ENCODE results near the gene VEZF1.
A peak's percentile ranks its signal among the peaks of the same experiment; 100 is the strongest.

Gene VEZF1

GRCh38 chr17:57987581-57988300 is at the start of gene VEZF1:
Gene VEZF1 (minus strand): TSS chr17:57988254. CDS start chr17:57988111, 143 bp downstream.
- DNase-seq (peak; percentile 62), ATAC-seq (replicated peaks) (peak; percentile 75 to 80)
- Mint-ChIP-seq H3K27ac (peak within 1 kb of the TSS; percentile 95), H3K36me3 (peaks cover 4 to 16% of the 10 kb centered on the region in 2 donors), H3K27me3 (no peaks in the 10 kb centered on the region), H3K4me1 (peaks cover 34 to 70% of the 10 kb centered on the region in 2 donors), H3K4me3 (peak within 1 kb of the TSS; percentile 93 to 94), H3K9me3 (no peaks in the 10 kb centered on the region)

GRCh38 chr17:58032691-58033415 is 44.8 kb upstream of the VEZF1 start:
- H3K36me3 Mint-ChIP-seq, result peaks cover 0 to 3% of the 10 kb centered on the region in 2 donors
- ATAC-seq (replicated peaks) (no peak), DNase-seq (no peak)
- no peak overlapping the region for H3K27ac Mint-ChIP-seq
- peaks cover 0 to 2% of the 10 kb centered on the region in 2 donors for H3K9me3 Mint-ChIP-seq
- peaks cover 0 to 7% of the 10 kb centered on the region in 2 donors for H3K4me1 Mint-ChIP-seq
- H3K4me3 Mint-ChIP-seq, result no peak overlapping the region
- H3K27me3 Mint-ChIP-seq, result peaks cover 14 to 24% of the 10 kb centered on the region in 2 donors

- DNase-seq (no peak), ATAC-seq (replicated peaks) (no peak)
- H3K4me3 Mint-ChIP-seq, result no peak overlapping the region
- peaks cover 0 to 5% of the 10 kb centered on the region in 2 donors for H3K36me3 Mint-ChIP-seq
- H3K27ac Mint-ChIP-seq, result no peak overlapping the region
- peaks cover 0 to 2% of the 10 kb centered on the region in 2 donors for H3K9me3 Mint-ChIP-seq
- peaks cover 36 to 49% of the 10 kb centered on the region in 2 donors for H3K27me3 Mint-ChIP-seq
- H3K4me1 Mint-ChIP-seq, result peaks cover 0 to 7% of the 10 kb centered on the region in 2 donors
These were observed 40.5 kb upstream of the VEZF1 start for GRCh38 chr17:58028578-58028977.

- H3K9me3 Mint-ChIP-seq, result no peaks in the 10 kb centered on the region
- H3K4me1 Mint-ChIP-seq, result no peaks in the 10 kb centered on the region
- H3K4me3 Mint-ChIP-seq, result no peak overlapping the region
- H3K27ac Mint-ChIP-seq, result no peak overlapping the region
- no peak for DNase-seq
- ATAC-seq (replicated peaks), result no peak
- no peaks in the 10 kb centered on the region for H3K36me3 Mint-ChIP-seq
- H3K27me3 Mint-ChIP-seq, result peaks cover 14 to 16% of the 10 kb centered on the region in 2 donors
These were observed 32.3 kb upstream of the VEZF1 start for GRCh38 chr17:58020401-58020800.

- no peak for ATAC-seq (replicated peaks)
These were observed 31.5 kb upstream of the VEZF1 start for GRCh38 chr17:58019521-58019920.

GRCh38 chr17:58019039-58019438 is 31.0 kb upstream of the VEZF1 start:
- ATAC-seq (replicated peaks), result no peak
- H3K4me1 Mint-ChIP-seq, result no peaks in the 10 kb centered on the region
- H3K36me3 Mint-ChIP-seq, result no peaks in the 10 kb centered on the region
- no peaks in the 10 kb centered on the region for H3K9me3 Mint-ChIP-seq
- no peak overlapping the region for H3K4me3 Mint-ChIP-seq
- no peak for DNase-seq
- H3K27ac Mint-ChIP-seq, result no peak overlapping the region
- H3K27me3 Mint-ChIP-seq, result peaks cover 6 to 9% of the 10 kb centered on the region in 2 donors

More at GRCh38 chr17:58019521-58019920, 31.5 kb upstream of the VEZF1 start:
- H3K4me1 Mint-ChIP-seq, result no peaks in the 10 kb centered on the region
- no peaks in the 10 kb centered on the region for H3K36me3 Mint-ChIP-seq
- no peak overlapping the region for H3K27ac Mint-ChIP-seq
- no peaks in the 10 kb centered on the region for H3K9me3 Mint-ChIP-seq
- H3K4me3 Mint-ChIP-seq, result no peak overlapping the region
- no peak for DNase-seq
- peaks cover 6 to 9% of the 10 kb centered on the region in 2 donors for H3K27me3 Mint-ChIP-seq

- no peaks in the 10 kb centered on the region for H3K9me3 Mint-ChIP-seq
These were observed 22.2 kb upstream of the VEZF1 start for GRCh38 chr17:58010067-58010799.

GRCh38 chr17:58007781-58008706 is 20.0 kb upstream of the VEZF1 start:
- no peaks in the 10 kb centered on the region for H3K27me3 Mint-ChIP-seq
- peak overlapping the region; percentile 100 for H3K27ac Mint-ChIP-seq
- H3K36me3 Mint-ChIP-seq, result peaks cover 40 to 47% of the 10 kb centered on the region in 2 donors
- peaks cover 18 to 50% of the 10 kb centered on the region in 2 donors for H3K4me1 Mint-ChIP-seq
- ATAC-seq (replicated peaks), result peak; percentile 39 to 44
- H3K4me3 Mint-ChIP-seq, result peak overlapping the region; percentile 96 to 98
- DNase-seq, result no peak
- H3K9me3 Mint-ChIP-seq, result no peaks in the 10 kb centered on the region

More at GRCh38 chr17:58010067-58010799, 22.2 kb upstream of the VEZF1 start:
- no peak for ATAC-seq (replicated peaks)
- DNase-seq, result no peak
- Mint-ChIP-seq H3K4me1 (peaks cover 8 to 33% of the 10 kb centered on the region in 2 donors), H3K36me3 (peaks cover 27 to 32% of the 10 kb centered on the region in 2 donors), H3K27me3 (no peaks in the 10 kb centered on the region), H3K27ac (no peak overlapping the region), H3K4me3 (no peak overlapping the region)

- H3K36me3 Mint-ChIP-seq, result peaks cover 43 to 51% of the 10 kb centered on the region in 2 donors
- peak within 1 kb of the TSS; percentile 100 for H3K27ac Mint-ChIP-seq
- peak; percentile 91 to 94 for ATAC-seq (replicated peaks)
- peak; percentile 95 for DNase-seq
- H3K4me1 Mint-ChIP-seq, result peaks cover 20 to 59% of the 10 kb centered on the region in 2 donors
- H3K9me3 Mint-ChIP-seq, result no peaks in the 10 kb centered on the region
- peak within 1 kb of the TSS; percentile 96 to 98 for H3K4me3 Mint-ChIP-seq
- H3K27me3 Mint-ChIP-seq, result no peaks in the 10 kb centered on the region
These were observed 19.1 kb upstream of the VEZF1 start, which contains the start of gene SRSF1 for GRCh38 chr17:58006924-58007780. Gene SRSF1 (minus strand): TSS chr17:58007246. CDS start chr17:58007137, 109 bp downstream.

GRCh38 chr17:58006560-58006923 is 18.5 kb upstream of the VEZF1 start:
- peak; percentile 21 to 34 for ATAC-seq (replicated peaks)
- Mint-ChIP-seq H3K9me3 (no peaks in the 10 kb centered on the region), H3K4me1 (peaks cover 21 to 61% of the 10 kb centered on the region in 2 donors), H3K27me3 (no peaks in the 10 kb centered on the region), H3K27ac (peak overlapping the region; percentile 100), H3K36me3 (peaks cover 43 to 53% of the 10 kb centered on the region in 2 donors), H3K4me3 (peak overlapping the region; percentile 96 to 98)
- peak; percentile 37 for DNase-seq

GRCh38 chr17:58005728-58006559 is 17.9 kb upstream of the VEZF1 start:
- H3K27ac Mint-ChIP-seq, result peak overlapping the region; percentile 100
- DNase-seq, result no peak
- H3K4me1 Mint-ChIP-seq, result peaks cover 21 to 61% of the 10 kb centered on the region in 2 donors

More at GRCh38 chr17:58005728-58006559, 17.9 kb upstream of the VEZF1 start:
- peak in 1 of 2 donors; percentile 2 for ATAC-seq (replicated peaks)
- peaks cover 43 to 58% of the 10 kb centered on the region in 2 donors for H3K36me3 Mint-ChIP-seq
- no peaks in the 10 kb centered on the region for H3K9me3 Mint-ChIP-seq
- H3K4me3 Mint-ChIP-seq, result peak overlapping the region; percentile 96 to 98
- H3K27me3 Mint-ChIP-seq, result no peaks in the 10 kb centered on the region
